GM08714 (cell line): ENCODE results near the gene LRP2.

ENCODE experiments used
- H3K4me3 ChIP-seq: fragments of 200-500 bp; sonication (Bioruptor generic); 2 replicates; pipeline ENCODE4 v1.5.1; 2014; ENCODE audit warnings: mild to moderate bottlenecking, low read length, inconsistent platforms
- ZNF274 ChIP-seq: IDR thresholded peaks from 2 replicates; pipeline ENCODE4 v1.6.1; 2012; ENCODE audit warnings: mild to moderate bottlenecking, low read depth, low read length

Gene LRP2

DNA sequence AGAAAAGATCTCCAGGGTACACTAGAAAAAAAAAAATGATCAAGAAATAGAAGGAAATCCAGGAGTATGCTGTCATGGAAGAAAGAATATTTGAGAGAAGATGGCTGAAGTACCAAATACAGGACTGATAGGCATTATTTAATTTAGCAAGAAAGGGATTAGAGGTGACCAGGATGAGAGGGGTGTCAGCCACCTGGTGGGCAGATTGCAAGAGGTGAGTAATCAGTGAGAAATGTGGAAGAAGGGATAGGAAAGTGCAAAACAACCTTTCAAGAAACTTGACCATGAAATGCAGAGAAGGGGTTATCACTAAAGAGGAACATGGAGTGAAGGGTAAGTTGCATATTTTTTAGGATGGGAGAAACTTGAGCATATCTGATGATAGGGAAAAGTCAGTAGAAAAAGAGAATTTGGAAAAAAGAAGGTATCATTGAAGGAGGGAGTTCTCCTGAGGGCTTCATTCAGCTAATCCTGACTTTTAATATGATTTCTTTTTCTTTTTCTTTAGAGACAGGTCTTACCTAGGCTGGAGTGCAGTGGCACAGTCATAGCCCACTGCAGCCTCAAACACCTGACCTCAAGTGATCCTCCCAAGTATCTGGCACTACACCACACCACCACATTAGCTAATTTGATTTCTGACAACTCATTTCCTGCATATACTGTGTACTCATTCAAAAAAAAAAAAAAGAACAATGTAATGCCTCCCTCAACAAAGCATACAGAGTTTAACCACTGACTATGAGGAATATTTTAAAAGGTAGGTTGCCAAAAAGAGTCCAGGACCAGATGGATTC lies 101.3 kb downstream of the LRP2 start:
- H3K4me3 ChIP-seq, result no peak overlapping the region

GRCh38 chr2:169260246-169260645 lies 102.1 kb downstream of the LRP2 start:
- TF ChIP-seq ZNF274, result no peak
- H3K4me3 ChIP-seq, result no peak overlapping the region

More for the DNA sequence above, 101.3 kb downstream of the LRP2 start:
- no peak for TF ChIP-seq ZNF274

GRCh38 chr2:169259402-169259801 lies 102.9 kb downstream of the LRP2 start:
- no peak overlapping the region for H3K4me3 ChIP-seq
- no peak for TF ChIP-seq ZNF274

- TF ChIP-seq ZNF274, result no peak
- no peak overlapping the region for H3K4me3 ChIP-seq
Observed at GRCh38 chr2:169258045-169258601, 104.2 kb downstream of the LRP2 start.

DNA sequence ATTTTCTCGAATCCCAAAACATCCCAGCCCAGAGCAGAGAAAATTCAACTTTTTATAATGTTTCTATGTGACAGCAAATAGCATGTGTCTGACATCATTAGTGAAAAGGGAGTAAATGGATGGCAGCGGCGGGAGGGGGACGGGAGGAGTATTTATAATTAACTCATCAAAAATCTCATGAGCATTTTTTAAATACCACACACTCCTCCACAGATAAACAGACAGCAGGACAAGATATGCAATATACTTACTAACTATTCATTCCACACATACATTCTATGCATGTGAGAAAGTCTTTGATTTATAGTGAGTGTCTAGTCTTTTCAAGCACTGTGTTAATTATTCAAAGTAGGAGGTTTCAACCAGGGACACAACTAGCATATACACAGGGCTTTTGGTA lies 107.6 kb downstream of the LRP2 start:
- no peak overlapping the region for H3K4me3 ChIP-seq
- no peak for TF ChIP-seq ZNF274

GRCh38 chr2:169247211-169247610 lies 115.1 kb downstream of the LRP2 start:
- H3K4me3 ChIP-seq, result no peak overlapping the region
- TF ChIP-seq ZNF274, result no peak

DNA sequence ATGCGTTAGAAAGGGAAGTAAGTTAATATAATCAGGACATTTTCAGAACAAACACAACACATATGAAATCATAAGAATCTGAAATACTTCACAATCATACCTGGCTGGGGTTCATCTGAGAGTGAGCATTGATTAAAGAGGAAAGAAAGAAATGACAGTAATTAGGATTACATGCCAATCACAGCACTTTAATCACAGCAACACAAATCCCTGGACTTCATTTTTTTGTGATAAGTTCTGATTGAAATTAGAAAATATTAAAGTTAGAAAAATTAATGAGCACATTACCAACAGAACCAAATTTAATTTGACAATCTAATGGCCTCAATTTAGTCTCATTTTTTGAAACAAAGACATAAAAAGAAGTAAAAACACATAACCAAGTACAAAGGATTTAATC lies 121.9 kb downstream of the LRP2 start:
- no peak for TF ChIP-seq ZNF274
- H3K4me3 ChIP-seq, result no peak overlapping the region

GRCh38 chr2:169237939-169238338 lies 124.4 kb downstream of the LRP2 start:
- H3K4me3 ChIP-seq, result no peak overlapping the region
- no peak for TF ChIP-seq ZNF274

DNA sequence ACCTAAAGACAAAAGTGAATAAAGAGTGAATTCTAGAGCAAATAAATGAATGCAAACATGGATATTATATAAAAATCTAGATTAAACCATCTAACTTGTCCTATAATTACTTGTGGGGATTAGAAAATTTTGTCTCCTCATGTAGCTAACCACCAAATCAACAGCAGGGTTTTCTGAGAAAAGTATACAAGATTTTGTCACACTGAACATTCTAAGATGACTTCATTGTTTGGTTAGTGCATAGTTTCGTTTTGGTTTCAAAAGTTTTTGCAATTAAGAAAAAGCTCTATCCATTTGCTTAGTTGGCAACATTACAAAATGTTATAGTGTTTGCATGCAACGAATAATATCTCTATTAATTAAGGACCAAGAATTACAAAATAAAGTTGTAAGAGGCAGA lies 125.0 kb downstream of the LRP2 start:
- no peak overlapping the region for H3K4me3 ChIP-seq
- TF ChIP-seq ZNF274, result no peak

DNA sequence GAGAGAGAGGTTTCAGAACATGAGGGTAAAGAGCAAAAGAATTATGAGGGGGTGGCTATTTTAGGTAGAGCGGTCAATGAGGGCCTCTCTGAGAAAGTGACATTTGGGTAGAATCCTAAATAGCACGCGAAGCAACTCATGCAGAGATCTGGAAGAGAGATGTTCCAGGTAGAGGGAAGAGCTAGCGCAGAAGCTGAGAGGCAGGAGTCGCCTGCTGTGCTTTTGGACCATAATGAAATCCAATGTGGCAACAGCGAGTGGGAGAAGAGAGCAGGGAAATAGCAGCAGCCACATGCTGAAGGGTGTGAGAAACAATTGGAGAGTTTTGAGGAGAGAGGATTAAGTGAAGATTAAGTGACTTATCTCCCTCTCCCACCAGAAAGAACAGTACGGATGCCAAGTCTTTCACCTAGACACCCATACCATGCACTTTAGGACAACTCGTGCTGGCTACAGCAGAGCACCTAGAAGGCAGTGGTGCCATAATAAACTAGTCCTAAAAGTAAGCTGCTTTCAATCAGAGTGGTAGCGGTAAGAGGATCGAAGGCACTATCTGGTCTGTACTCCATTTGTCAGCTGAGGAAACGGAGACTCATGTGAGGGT lies 129.7 kb downstream of the LRP2 start:
- no peak for TF ChIP-seq ZNF274
- no peak overlapping the region for H3K4me3 ChIP-seq

GRCh38 chr2:169230204-169230603 lies 132.1 kb downstream of the LRP2 start:
- no peak for TF ChIP-seq ZNF274
- H3K4me3 ChIP-seq, result no peak overlapping the region

DNA sequence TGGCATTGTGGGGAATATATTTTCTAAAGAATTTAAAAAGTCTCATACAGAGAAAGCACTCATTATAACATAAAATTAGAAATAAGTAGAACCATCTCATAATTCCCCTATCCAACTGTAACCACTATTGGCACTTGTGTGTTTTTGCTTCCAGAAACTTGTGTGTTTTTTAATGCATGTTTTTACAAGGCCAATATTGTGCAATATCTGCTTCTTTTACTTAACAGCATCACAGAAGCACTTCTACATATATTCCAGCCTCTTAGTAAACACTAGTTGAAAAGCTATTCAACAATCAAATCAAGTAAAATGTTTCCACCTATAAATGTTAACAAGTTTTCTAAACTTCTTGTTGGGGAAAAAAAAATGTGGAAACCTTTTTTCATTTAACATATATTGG lies 132.7 kb downstream of the LRP2 start:
- no peak for TF ChIP-seq ZNF274
- H3K4me3 ChIP-seq, result no peak overlapping the region

GRCh38 chr2:169225906-169226305 lies 136.4 kb downstream of the LRP2 start:
- H3K4me3 ChIP-seq, result no peak overlapping the region
- TF ChIP-seq ZNF274, result no peak

GRCh38 chr2:169225233-169225750 lies 137.0 kb downstream of the LRP2 start:
- H3K4me3 ChIP-seq, result no peak overlapping the region

GRCh38 chr2:169222665-169223064 lies 139.7 kb downstream of the LRP2 start:
- H3K4me3 ChIP-seq, result no peak overlapping the region
- no peak for TF ChIP-seq ZNF274

More at GRCh38 chr2:169225233-169225750, 137.0 kb downstream of the LRP2 start:
- no peak for TF ChIP-seq ZNF274
